IPS-20b (cell line): ENCODE results near the gene COMTD1.
"Not testable (repeated sequence)": the region's sequence is repeated elsewhere in the genome, so short reads cannot be mapped to it uniquely, and the experiment has no call there.

Experiments
- H3K27ac ChIP-seq: one replicate; pipeline ENCODE4 v1.5.1; 2013; ENCODE audit warnings: low read length
- H3K27me3 ChIP-seq: 2 replicates; pipeline ENCODE4 v1.6.1; 2013; ENCODE audit warnings: mild to moderate bottlenecking, low read length, inconsistent platforms; ENCODE audit not compliant: insufficient read depth
- H3K36me3 ChIP-seq: 2 replicates; pipeline ENCODE4 v1.6.1; 2013; ENCODE audit warnings: low read depth, mild to moderate bottlenecking, inconsistent platforms, low read length, moderate library complexity; ENCODE audit not compliant: insufficient read depth
- H3K4me1 ChIP-seq: 2 replicates; pipeline ENCODE4 v1.6.1; 2013; ENCODE audit warnings: mild to moderate bottlenecking, control low read depth, inconsistent platforms, low read length, moderate library complexity; ENCODE audit not compliant: insufficient read depth
- H3K4me3 ChIP-seq: 2 replicates; pipeline ENCODE4 v1.5.1; 2013; ENCODE audit warnings: mild to moderate bottlenecking, low read length, inconsistent platforms
- H3K9ac ChIP-seq: 2 replicates; pipeline ENCODE4 v1.6.1; 2013; ENCODE audit warnings: low read depth, mild to moderate bottlenecking, inconsistent platforms, low read length, moderate library complexity
- H3K9me3 ChIP-seq: 2 replicates; pipeline ENCODE4 v1.6.1; 2013; ENCODE audit warnings: mild to moderate bottlenecking, low read depth, low read length, inconsistent platforms; ENCODE audit not compliant: insufficient read depth

Gene COMTD1

DNA sequence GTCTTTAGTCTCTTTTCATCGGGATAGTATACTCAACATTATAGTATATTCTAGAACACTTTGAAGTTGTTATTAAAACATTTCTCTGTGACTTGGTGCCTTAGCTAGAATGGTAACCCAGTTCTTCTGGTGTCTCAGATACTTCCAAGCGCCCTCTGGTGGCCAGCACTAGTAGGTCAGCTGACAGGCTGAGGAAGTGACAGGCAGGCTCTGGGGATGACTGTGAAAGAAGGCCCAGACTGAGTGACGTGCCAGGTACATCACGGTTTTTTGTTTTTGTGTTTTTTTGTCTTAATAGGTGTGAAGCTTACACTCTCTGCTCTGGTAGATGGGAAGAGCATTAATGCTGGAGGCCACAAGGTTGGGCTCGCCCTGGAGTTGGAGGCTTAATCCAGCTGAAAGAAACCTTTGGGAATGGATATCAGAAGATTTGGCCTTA, 5.1 kb downstream of the COMTD1 start:
- peaks cover 74% of the 10 kb centered on the region for H3K36me3 ChIP-seq
- H3K9me3 ChIP-seq, result no peaks in the 10 kb centered on the region
- no peak overlapping the region for H3K9ac ChIP-seq
- H3K4me1 ChIP-seq, result peaks cover 19% of the 10 kb centered on the region
- no peak overlapping the region for H3K4me3 ChIP-seq
- H3K27ac ChIP-seq, result no peak overlapping the region
- no peaks in the 10 kb centered on the region for H3K27me3 ChIP-seq

DNA sequence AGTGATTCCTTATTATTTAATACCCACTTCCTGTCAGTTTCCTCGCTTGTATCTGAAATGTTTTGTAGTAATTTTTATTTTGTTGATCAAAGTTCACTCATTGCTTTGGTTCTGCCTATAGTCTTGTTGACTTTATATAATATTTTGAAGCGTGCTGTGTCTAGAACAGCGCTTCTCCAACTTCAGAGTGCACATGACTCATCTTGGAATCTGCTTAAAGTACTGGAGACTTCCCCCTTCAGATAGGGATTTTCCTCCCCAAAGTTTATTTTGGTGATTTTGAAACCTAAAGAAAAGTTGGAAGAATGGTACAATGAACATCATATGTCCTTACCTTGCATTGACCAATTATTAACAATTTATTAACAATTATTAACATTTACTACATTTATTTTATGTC, 5.8 kb downstream of the COMTD1 start:
- no peak overlapping the region for H3K27ac ChIP-seq

DNA sequence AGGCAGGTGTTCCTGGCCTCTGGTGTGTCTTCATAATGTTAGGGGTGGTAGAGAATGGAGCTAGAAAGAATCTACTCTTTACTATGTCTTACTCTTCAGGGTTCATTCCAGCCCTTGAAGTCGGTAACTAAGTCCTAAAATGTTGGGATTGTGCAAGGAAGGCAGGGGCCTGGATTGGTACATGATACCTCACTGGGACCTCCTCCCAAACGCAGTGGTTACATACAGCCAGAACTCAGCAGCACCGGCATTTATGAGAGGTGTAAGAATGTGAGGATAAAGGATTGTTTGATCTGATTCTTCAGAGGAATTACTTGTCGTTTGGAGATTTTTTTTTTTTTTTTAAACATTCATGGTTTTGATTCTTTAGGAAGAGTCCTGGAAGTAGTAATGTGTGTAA, 6.9 kb downstream of the COMTD1 start:
- Histone ChIP-seq H3K4me1 (peaks cover 36% of the 10 kb centered on the region), H3K9me3 (no peaks in the 10 kb centered on the region), H3K27me3 (no peaks in the 10 kb centered on the region), H3K4me3 (no peak overlapping the region), H3K36me3 (peaks cover 91% of the 10 kb centered on the region), H3K9ac (no peak overlapping the region), H3K27ac (no peak overlapping the region)

More for the DNA sequence above, 5.8 kb downstream of the COMTD1 start:
- no peaks in the 10 kb centered on the region for H3K9me3 ChIP-seq
- peaks cover 80% of the 10 kb centered on the region for H3K36me3 ChIP-seq
- no peaks in the 10 kb centered on the region for H3K27me3 ChIP-seq
- H3K4me1 ChIP-seq, result peaks cover 24% of the 10 kb centered on the region
- H3K4me3 ChIP-seq, result no peak overlapping the region
- no peak overlapping the region for H3K9ac ChIP-seq

DNA sequence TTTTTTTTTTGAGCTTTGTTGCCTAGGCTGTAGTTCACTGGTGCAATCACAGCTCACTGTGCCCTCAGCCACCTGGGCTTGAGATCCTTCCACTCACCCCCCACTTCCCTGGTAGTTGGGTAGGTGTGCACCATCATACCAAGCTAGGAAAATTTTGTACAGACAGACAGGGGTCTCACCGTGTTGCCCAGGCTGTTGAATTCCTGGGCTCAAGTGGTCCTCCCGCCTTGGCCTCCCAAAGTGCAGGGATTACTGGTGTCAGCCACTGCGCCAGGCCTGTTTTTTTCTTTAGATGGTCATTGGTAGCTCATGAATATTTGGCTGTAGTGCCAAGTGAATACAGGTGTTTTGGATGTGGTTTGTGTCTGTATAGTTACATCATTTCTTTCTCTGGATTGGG, 7.5 kb downstream of the COMTD1 start:
- no peak overlapping the region for H3K9ac ChIP-seq
- peaks cover 37% of the 10 kb centered on the region for H3K4me1 ChIP-seq
- H3K27ac ChIP-seq, result no peak overlapping the region
- no peaks in the 10 kb centered on the region for H3K27me3 ChIP-seq
- H3K4me3 ChIP-seq, result no peak overlapping the region
- peaks cover 94% of the 10 kb centered on the region for H3K36me3 ChIP-seq
- H3K9me3 ChIP-seq, result no peaks in the 10 kb centered on the region

DNA sequence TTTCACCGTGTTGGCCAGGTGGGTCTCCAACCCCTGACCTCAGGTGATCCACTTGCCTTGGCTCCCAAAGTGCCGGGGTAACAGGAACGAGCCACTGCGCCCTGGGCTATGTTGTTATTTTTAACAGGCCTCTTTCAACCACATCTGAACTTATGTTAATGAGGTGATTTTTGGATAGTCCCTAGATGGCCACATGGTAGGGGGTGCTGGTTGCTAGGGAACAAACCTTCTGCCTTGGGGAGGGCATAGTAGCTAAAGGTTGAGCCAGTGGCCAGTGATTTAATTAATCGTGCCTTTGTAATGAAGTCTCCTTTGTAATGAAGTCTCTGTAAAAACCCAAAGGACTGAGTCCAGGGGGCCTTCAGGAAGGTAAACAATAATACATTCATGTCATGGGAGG, 9.1 kb downstream of the COMTD1 start:
- peak overlapping the region; percentile 30 for H3K27ac ChIP-seq
- H3K9ac ChIP-seq, result peak overlapping the region; percentile 40; the same call in 1 of the 2 replicates
- peaks cover 38% of the 10 kb centered on the region for H3K4me1 ChIP-seq

DNA sequence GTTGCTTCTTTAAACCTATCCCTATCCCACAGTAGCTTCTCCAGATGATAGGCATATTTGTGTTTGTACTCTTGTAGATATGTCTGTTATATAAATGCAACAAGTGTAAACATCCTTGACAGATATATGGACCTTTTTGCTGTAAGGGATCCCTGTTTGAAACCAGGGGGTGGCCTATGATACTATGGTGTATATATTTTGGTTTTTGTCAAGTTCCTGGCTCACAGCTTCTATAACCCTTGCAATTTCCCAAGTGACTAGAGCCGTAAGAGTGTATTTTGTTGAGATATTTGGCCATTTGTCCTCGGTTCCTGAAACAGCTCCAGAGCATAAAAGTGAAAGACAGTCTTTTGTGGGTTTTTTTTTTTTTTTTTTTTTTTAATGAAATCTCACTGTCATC, 9.7 kb downstream of the COMTD1 start:
- Histone ChIP-seq H3K36me3 (peaks cover 94% of the 10 kb centered on the region), H3K27ac (peak overlapping the region; percentile 30), H3K27me3 (no peaks in the 10 kb centered on the region), H3K9ac (peak overlapping the region; percentile 40; the same call in 1 of the 2 replicates), H3K4me1 (peaks cover 38% of the 10 kb centered on the region), H3K4me3 (peak overlapping the region; percentile 24; the same call in 1 of the 2 replicates), H3K9me3 (no peaks in the 10 kb centered on the region)

More for the DNA sequence above, 9.1 kb downstream of the COMTD1 start:
- Histone ChIP-seq H3K36me3 (peaks cover 94% of the 10 kb centered on the region), H3K27me3 (no peaks in the 10 kb centered on the region), H3K9me3 (no peaks in the 10 kb centered on the region), H3K4me3 (peak overlapping the region; percentile 24; the same call in 1 of the 2 replicates)

DNA sequence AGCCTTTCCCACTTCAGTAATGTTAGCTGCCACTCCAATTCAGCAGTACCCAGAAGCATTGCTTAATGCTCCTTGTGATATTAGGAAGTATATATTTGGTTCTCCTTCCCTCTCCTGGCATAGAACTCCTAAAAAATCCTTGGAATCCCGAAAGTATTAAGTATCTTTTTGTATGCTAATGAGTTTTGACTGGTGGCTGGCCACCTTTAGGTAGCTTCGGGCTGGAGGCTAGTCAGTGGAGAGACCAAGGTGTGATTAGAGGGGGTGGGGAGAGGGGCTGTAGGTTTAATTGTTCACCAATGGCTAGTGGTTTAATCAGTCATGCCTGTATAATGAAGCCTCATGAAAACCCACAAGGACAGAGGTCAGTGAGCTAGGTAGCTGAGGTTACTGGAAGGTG, 12.2 kb downstream of the COMTD1 start:
- peak overlapping the region; percentile 47; the same call in 1 of the 2 replicates for H3K9ac ChIP-seq
- peaks cover 90% of the 10 kb centered on the region for H3K36me3 ChIP-seq
- peaks cover 38% of the 10 kb centered on the region for H3K4me1 ChIP-seq
- peak overlapping the region; percentile 44 for H3K4me3 ChIP-seq
- no peaks in the 10 kb centered on the region for H3K27me3 ChIP-seq
- peak overlapping the region; percentile 50 for H3K27ac ChIP-seq
- H3K9me3 ChIP-seq, result no peaks in the 10 kb centered on the region

DNA sequence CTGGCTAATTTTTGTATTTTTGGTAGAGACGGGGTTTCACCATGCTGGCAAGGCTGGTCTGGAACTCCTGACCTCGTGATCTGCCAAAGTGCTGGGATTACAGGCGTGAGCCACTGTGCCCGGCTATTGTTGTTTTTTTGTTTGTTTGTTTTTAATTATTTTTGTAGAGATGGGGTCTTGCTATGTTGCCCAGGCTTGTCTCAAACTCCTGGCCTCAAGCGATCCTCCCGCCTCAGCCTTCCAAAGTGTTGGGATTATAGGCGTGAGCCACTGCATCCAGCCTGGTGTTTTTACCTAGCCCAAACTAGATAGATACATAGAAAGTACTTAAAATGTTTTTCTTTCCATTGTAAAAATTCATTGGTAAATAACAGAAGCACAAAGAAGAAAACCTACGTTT, 14.3 kb downstream of the COMTD1 start:
- H3K27me3 ChIP-seq, H3K27ac ChIP-seq, H3K4me3 ChIP-seq, H3K9ac ChIP-seq, H3K9me3 ChIP-seq: not testable (repeated sequence)
- Histone ChIP-seq H3K36me3 (peaks cover 95% of the 10 kb centered on the region), H3K4me1 (peaks cover 30% of the 10 kb centered on the region)

DNA sequence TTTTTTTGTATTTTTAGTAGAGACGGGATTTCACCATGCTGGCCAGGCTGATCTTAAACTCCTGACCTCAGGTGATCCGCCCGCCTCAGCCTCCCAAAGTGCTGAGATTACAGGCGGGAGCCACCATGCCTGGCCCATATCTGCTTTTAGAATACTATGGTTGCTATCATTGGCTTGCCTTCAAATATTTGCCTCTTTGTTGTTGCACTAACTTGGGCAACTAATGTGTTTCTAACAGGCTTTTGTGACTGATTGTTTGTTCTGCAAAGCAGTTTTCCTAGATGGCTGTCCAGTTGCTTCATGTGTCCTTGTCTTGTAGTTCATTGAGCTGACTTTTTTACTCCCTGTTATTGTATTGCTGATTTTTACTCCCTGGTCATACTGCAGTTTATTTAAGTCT, 15.5 kb downstream of the COMTD1 start:
- Histone ChIP-seq H3K36me3 (peaks cover 95% of the 10 kb centered on the region), H3K4me3 (no peak overlapping the region), H3K4me1 (peaks cover 22% of the 10 kb centered on the region)

DNA sequence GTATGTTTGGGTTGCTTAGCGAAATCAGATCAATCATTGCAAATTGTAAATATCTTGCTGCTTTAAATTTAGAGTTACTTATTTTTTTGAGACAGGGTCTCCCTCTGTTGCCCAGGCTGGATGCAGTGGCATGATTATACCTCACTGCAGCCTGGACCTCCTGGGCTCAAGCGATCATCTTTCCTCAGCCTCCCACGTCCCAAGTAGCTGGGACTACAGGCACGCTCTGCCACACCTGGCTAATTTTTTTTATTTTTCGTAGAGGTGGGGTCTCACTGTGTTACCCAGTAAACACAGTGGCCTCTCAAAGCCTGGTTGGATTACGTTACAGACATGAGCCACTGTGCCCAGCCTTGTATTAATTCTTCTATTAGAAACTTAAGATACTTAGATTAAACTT, 23.4 kb downstream of the COMTD1 start:
- peak overlapping the region; percentile 95; the same call in 1 of the 2 replicates for H3K9ac ChIP-seq
- H3K4me1 ChIP-seq, result peaks cover 4% of the 10 kb centered on the region
- H3K4me3 ChIP-seq, result peak overlapping the region; percentile 95

More for the DNA sequence above, 15.5 kb downstream of the COMTD1 start:
- Histone ChIP-seq H3K9ac (no peak overlapping the region), H3K27me3 (no peaks in the 10 kb centered on the region), H3K9me3 (no peaks in the 10 kb centered on the region), H3K27ac (no peak overlapping the region)

DNA sequence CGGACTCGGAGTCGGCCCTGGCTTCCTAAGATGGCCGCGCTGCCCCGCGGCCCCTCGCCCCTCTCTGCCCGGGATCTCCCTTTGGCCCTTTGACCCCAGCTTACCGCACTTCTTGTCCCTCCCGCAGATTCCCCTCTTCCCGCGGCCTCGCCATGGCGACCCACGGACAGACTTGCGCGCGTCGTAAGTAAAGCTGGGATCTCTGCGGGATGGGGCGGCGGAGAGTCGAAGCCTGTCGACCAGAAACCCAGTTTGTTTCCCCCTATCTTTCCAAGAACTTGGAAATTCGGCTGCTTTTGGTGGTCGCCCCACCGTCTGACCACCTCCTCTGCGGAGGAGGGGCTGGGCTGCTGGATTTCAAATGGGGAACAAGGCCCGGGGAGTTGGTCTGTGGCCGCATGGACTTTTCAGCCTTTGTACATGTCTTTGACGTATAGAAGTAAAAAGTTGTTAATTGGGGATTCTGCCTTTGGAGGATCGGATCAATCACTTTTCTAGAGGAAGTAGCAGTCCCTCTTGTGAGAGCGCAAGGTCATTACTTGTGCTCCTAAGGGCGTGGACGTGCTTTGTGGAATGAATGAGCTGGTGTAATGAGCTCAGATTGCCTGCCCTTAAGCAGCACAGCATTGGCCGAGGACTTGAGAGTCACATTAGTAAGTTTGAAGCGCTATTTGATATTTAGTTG, 24.6 kb downstream of the COMTD1 start:
- H3K27ac ChIP-seq, result no peak overlapping the region
- H3K4me1 ChIP-seq, result peaks cover 8% of the 10 kb centered on the region
- peaks cover 43% of the 10 kb centered on the region for H3K36me3 ChIP-seq

More for the DNA sequence above, 23.4 kb downstream of the COMTD1 start:
- H3K36me3 ChIP-seq, result peaks cover 55% of the 10 kb centered on the region
- no peaks in the 10 kb centered on the region for H3K27me3 ChIP-seq
- H3K9me3 ChIP-seq, result no peaks in the 10 kb centered on the region
- H3K27ac ChIP-seq, result no peak overlapping the region

DNA sequence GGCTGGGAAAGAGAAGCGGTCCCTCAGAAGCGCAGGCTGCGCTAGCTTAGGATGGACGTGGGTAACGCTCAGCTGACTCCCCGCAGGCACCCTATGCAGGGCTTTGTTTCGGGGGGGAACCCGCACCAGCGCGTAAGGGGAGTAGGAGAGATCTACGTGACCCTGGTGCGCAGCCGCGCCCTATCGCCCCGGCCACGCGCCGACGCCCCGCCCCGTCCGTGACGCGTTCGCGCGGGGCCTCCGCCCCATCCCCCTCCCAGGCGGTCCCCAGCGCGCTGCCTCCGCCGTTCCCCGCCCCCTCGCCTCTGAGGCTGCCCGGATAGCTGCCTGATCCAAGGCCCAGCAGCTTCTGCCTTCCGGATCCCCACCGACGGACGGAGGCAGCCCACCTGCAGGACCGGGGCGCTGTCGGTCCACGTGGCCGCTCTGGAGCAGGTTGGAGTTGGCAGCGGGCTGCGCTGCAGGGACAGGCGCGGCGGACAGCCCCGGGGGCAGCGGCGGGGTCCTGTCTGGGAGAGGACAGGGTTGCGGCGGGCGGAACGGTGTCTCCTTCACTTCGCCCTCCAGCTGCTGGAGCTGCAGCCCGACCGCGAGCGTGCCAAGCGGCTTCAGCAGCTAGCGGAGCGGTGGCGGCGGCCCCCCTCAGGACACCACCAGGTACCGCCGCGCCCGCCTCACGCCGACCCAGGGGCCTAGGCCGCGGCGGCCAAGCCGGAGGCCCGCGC, 25.3 kb downstream of the COMTD1 start, which contains the start of gene VDAC2:
Gene VDAC2 (plus strand): TSS at position 515 of the 725 bp plus-strand sequence. CDS start 363 bp downstream, outside the sequence.
- no peaks in the 10 kb centered on the region for H3K9me3 ChIP-seq
- H3K4me3 ChIP-seq, result peak within 1 kb of the TSS; percentile 95
- H3K36me3 ChIP-seq, result peaks cover 36% of the 10 kb centered on the region
- peaks cover 8% of the 10 kb centered on the region for H3K4me1 ChIP-seq
- peak within 1 kb of the TSS; percentile 90 for H3K27ac ChIP-seq
- peak within 1 kb of the TSS; percentile 95 for H3K9ac ChIP-seq
- H3K27me3 ChIP-seq, result no peaks in the 10 kb centered on the region

More for the DNA sequence above, 24.6 kb downstream of the COMTD1 start:
- Histone ChIP-seq H3K27me3 (no peaks in the 10 kb centered on the region), H3K9ac (peak overlapping the region; percentile 95), H3K4me3 (peak overlapping the region; percentile 95), H3K9me3 (no peaks in the 10 kb centered on the region)
